HepG2 (cell line): ENCODE data around the gene CISH. TPM values are rescaled to one million over a fixed set of nuclear protein-coding genes. Genes with fewer than 3 reads are reported as not detected.

Experiments used
- DNMT3B ChIP-seq: conservative IDR thresholded peaks from 2 replicates; pipeline ENCODE4 v1.6.1; 2016; ENCODE audit warnings: missing biosample characterization, control low read depth
- FOXO4 ChIP-seq: sonication (generic); formaldehyde crosslinking; conservative IDR thresholded peaks from 2 replicates; pipeline ENCODE4 v1.8.1; 2023; ENCODE audit warnings: missing genetic modification reagents
- HIVEP1 ChIP-seq: sonication (generic); formaldehyde crosslinking; IDR thresholded peaks from 2 replicates; pipeline ENCODE4 v1.4.0; 2020; ENCODE audit warnings: mild to moderate bottlenecking, missing genetic modification reagents
- NFE2L2 ChIP-seq: fragments of 150-350 bp; IDR thresholded peaks from 2 replicates; pipeline ENCODE4 v1.6.1; 2014; ENCODE audit warnings: low read length
- NFYC ChIP-seq: IDR thresholded peaks from 2 replicates; pipeline ENCODE4 v1.6.1; 2016; ENCODE audit warnings: missing genetic modification reagents, missing compliant biosample characterization
- NR2F2 ChIP-seq: IDR thresholded peaks from 2 replicates; pipeline ENCODE4 v1.6.1; 2012; ENCODE audit warnings: low read depth, inconsistent platforms, borderline replicate concordance
- PITX1 ChIP-seq: sonication (generic); formaldehyde crosslinking; IDR thresholded peaks from 2 replicates; pipeline ENCODE4 v1.5.1; 2020; ENCODE audit warnings: mild to moderate bottlenecking, missing genetic modification reagents
- REST ChIP-seq, 2 experiments: IDR thresholded peaks; 2 replicates each; pipeline ENCODE4 v1.6.1; 2011 to 2012; ENCODE audit warnings: low read length in 2 of 2, borderline replicate concordance in 1 of 2, low read depth in 1 of 2, mild to moderate bottlenecking in 1 of 2, moderate library complexity in 1 of 2
- ZKSCAN8 ChIP-seq: IDR thresholded peaks from 2 replicates; pipeline ENCODE4 v1.6.1; 2016; ENCODE audit warnings: borderline replicate concordance, missing genetic modification reagents, missing compliant biosample characterization
- ZNF20 ChIP-seq: sonication (generic); formaldehyde crosslinking; IDR thresholded peaks from 2 replicates; pipeline ENCODE4 v1.4.0; 2020; ENCODE audit warnings: mild to moderate bottlenecking, moderate library complexity, missing genetic modification reagents
- ZNF232 ChIP-seq: sonication (generic); formaldehyde crosslinking; IDR thresholded peaks from 2 replicates; pipeline ENCODE4 v1.4.0; 2020; ENCODE audit warnings: missing genetic modification reagents, borderline replicate concordance
- ZNF280D ChIP-seq: sonication (generic); formaldehyde crosslinking; IDR thresholded peaks from 2 replicates; pipeline ENCODE4 v1.5.1; 2020; ENCODE audit warnings: mild to moderate bottlenecking, missing genetic modification reagents
- ZNF343 ChIP-seq: sonication (generic); formaldehyde crosslinking; IDR thresholded peaks from 2 replicates; pipeline ENCODE4 v1.4.0; 2020; ENCODE audit warnings: mild to moderate bottlenecking, missing genetic modification reagents
- ZNF451 ChIP-seq: sonication (generic); formaldehyde crosslinking; IDR thresholded peaks from 2 replicates; pipeline ENCODE4 v1.5.0; 2020; ENCODE audit warnings: mild to moderate bottlenecking, missing genetic modification reagents
- ZNF557 ChIP-seq: sonication (generic); formaldehyde crosslinking; IDR thresholded peaks from 2 replicates; pipeline ENCODE4 v1.4.0; 2020; ENCODE audit warnings: missing genetic modification reagents
- ZNF687 ChIP-seq: sonication (generic); formaldehyde crosslinking; IDR thresholded peaks from 2 replicates; pipeline ENCODE4 v1.5.1; 2020; ENCODE audit warnings: mild to moderate bottlenecking, missing genetic modification reagents, moderate library complexity
- polyA plus RNA-seq, 8 experiments: library from polyadenylated mRNA; depleted of rRNA in 3 of 8; stranded (reverse) in 7 of 8; unstranded in 1 of 8; fragments of >200 nt; fragmentation: Illumina TruSeq in 4 of 8; extraction: Trizol in 4 of 8; gene quantifications; 2 replicates each; pipeline versions ENCODE4 v1.2.1 to v1.2.3, GENCODE V29; 2011 to 2016; ENCODE audit warnings: low read depth in 4 of 8, missing spikeins in 1 of 8, mixed read lengths in 1 of 8; ENCODE audit not compliant: insufficient read depth in 1 of 8
- total RNA-seq, 5 experiments: library from RNA; depleted of rRNA; stranded (reverse); fragments of >200 nt; fragmentation: Illumina TruSeq; extraction: Trizol; gene quantifications; 2 replicates each; pipeline ENCODE4 v1.2.3, GENCODE V29; 2016; ENCODE audit warnings: low read depth in 1 of 5

Gene CISH
- total and polyA plus RNA-seq, 2 of the 13 experiments (the other 11 are each of a cell fraction or from before 2014, with no cell fraction given): 0.91 to 1.5 TPM

DNA sequence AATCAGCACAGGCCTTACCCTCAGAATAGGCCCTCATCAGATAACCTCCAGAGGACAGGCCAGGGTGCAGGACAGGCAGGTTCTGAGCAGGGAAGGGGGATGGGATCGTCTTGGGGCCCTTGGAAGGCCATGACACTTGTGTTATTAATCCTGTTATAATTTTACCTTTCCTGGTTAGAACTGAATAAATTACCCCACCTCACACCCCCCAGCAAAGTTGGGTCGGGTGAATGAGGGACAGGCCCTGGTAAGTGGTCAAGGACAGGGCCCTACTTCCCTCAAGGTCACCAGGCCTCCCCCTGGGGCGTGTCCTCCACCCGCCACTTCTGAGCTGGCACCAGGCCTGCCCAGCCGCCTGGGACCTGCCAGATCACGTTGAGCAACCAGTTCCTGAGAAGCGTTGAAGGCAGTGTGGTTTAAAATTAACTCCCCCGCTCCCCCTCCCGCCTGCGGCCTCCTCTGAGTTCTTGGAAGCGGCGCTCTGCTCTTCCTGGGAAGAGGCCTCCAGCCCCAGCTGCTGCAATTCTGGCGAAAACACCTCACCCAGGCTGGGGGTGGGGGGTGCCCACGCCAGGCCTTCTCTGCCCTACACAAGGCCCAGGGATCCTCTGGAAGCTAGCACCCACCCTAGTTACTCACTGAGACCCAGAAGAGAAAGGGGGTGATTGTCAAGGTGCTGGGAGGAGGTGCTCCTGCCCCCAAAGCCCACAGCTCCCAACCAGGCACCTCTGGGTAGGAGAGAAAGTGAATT is 10.6 kb downstream of the CISH start (continued):
- TF ChIP-seq REST (IDR thresholded peaks at IDR 0.05; ENCODE audit: borderline replicate concordance in 1 of 2, low read depth in 1 of 2, low read length in 2 of 2): peak in 1 of 2 experiments; percentile 8; a peak in 1 of 4 replicates
- peak; percentile 31; the same call in 1 of the 2 replicates for TF ChIP-seq ZNF451 (CRISPR knock-in tag)
- peak; percentile 57; the same call in 1 of the 2 replicates for TF ChIP-seq HIVEP1 (CRISPR knock-in tag)
- TF ChIP-seq NR2F2: peak; percentile 64; the same call in 1 of the 2 replicates
- TF ChIP-seq ZNF687 (CRISPR knock-in tag): peak; percentile 80
- peak; percentile 28; the same call in 1 of the 2 replicates for TF ChIP-seq ZNF232 (CRISPR knock-in tag)
- no peak for TF ChIP-seq ZNF280D (CRISPR knock-in tag)
- no peak for TF ChIP-seq ZNF20 (CRISPR knock-in tag)
- TF ChIP-seq NFE2L2: no peak
- TF ChIP-seq ZKSCAN8 (CRISPR knock-in tag): peak; percentile 77; the same call in 1 of the 2 replicates
- TF ChIP-seq NFYC (CRISPR knock-in tag): peak; percentile 41; the same call in 1 of the 2 replicates
- TF ChIP-seq ZNF557 (CRISPR knock-in tag): no peak
- no peak for TF ChIP-seq FOXO4 (CRISPR knock-in tag)
- peak; percentile 50; the same call in 1 of the 2 replicates for TF ChIP-seq PITX1 (CRISPR knock-in tag)
- TF ChIP-seq ZNF343 (CRISPR knock-in tag): peak; percentile 80; the same call in 1 of the 2 replicates
- TF ChIP-seq DNMT3B (CRISPR knock-in tag): no peak
